ENCODE results near the gene CALR.
A peak's percentile ranks its signal among the peaks of the same experiment; 100 is the strongest.

The CALR gene

GRCh38 chr19:12983542-12984142, 45.2 kb downstream of the CALR start:
- DNase-seq: peak; percentile 62

DNA sequence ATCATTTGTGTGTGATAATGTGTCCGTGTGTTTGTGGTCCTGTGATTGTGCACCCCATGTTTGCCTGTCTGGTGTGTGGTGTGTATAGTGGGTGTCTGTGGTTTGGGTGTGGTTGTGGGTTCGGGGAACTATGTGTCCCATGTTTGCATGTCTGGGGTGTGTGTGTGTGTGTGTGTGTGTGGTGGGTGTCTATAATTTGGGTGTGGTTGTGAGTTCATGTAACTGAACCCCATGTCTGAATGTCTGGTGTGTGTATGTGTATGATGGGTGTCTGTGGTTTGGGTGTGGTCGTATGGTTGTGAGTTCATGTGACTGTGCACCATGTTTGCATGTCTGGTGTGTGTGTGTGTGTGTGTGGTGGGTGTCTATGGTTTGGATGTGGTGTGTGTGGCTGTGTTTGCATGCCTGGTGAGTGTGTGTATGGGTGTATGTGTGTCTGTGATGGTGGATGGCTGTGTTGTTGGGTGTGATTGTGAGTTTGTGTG, 45.8 kb downstream of the CALR start:
- no peak for DNase-seq

DNA sequence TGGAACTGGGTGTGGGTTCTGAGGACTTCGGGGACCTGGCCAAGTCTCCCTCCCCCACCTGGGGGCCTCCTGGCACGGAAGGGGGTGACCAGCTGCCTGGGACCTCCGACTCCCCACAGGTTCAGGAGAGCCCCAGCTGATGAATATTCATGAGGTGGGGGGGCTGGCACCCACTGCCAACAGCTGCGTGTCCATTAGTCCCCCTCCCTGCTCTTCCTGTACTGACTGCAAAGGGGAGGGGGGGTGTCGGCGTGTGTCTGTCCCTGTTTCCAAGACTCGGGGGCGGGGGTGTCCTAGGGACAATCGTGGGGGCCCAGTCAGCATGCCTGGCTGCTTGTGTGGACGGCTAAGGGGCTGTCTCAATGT, 46.3 kb downstream of the CALR start:
- DNase-seq: peak; percentile 25

- no peak for DNase-seq
Observed at GRCh38 chr19:12985049-12985776, 46.8 kb downstream of the CALR start.

DNA sequence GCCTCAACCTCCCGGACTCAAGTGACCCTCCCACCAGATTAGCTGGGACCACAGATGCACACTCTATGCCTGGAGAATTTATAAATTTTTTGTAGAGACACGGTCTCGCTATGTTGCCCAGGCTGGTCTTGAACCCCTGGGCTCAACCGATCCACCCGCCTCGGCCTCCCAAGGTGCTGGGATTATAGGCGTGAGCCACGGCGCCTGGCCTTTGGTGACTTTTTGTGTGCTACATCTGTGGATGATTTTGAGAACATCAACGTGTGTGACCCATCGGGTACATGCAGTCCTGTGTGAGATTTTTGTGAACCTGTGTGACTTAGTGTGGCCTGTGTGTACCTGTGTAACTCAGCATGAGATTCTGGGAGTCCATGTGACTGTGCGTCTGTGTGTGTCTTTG, 48.3 kb downstream of the CALR start:
- no peak for DNase-seq

- DNase-seq: no peak
Observed at GRCh38 chr19:12987190-12987589, 48.8 kb downstream of the CALR start.

- DNase-seq: no peak
Observed at GRCh38 chr19:12987781-12988180, 49.4 kb downstream of the CALR start.

GRCh38 chr19:12990431-12990830, 52.0 kb downstream of the CALR start:
- no peak for DNase-seq

DNA sequence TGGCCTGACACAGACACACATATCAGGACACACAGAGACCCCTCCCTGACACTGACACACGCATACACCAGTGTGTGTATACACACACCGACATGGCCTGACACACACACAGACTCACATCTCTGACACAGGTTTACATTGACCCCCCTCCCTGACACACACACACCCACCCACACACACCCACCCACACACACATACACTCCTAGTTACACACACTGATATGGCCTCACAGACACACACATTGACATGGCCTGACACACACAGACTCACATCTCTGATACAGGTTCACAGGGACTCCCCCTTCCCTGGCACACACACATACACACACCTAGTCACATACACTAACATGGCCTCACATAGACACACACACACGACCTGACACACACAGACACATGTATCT, 52.4 kb downstream of the CALR start:
- DNase-seq: no peak

DNA sequence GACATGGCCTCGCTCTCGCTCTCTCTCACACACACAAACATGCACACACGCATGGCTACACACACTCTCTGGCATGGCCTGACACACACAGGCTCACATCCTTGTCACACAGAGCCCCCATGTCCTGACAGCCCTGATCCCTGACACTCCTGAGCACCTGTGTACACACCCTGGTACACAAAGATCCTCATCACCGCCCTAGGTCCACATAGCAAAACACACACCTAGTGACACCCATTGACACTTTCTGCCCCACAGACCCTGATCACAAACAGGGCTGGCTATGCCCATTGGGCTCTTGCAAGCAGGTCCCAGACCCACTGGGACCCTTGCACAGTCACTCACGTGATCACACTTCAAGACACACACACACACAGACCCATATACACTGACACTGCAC, 52.9 kb downstream of the CALR start:
- DNase-seq: no peak

GRCh38 chr19:12992729-12993128, 54.3 kb downstream of the CALR start:
- DNase-seq: no peak

GRCh38 chr19:12993562-12993961, 55.2 kb downstream of the CALR start:
- no peak for DNase-seq

Data from NCI-H1092 (cell line).